ENCODE results near the gene WASF2.

DNA sequence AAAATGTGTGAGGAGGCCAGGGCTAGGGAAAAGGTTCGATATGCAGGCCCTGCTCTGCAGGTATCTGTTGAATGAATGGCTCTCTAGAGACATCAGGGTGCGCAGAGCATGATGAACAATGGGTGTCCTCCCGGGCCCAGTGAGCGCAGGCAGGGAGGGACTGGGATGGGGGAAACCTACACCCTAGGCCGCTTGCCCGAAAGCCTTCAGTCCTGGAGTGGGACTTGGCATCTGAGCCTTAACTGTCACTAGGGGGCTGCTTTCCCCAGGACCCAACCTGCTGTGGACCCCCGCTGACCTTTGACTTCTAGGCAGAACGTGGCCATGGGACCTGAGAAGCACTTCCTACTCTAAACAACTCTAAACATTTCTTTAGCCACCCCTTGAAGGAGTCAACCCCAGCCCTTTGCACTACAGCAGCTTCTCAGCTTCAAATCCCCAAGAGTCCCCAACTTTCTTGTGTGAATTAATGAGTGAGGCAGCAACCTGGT, 122.8 kb downstream of the WASF2 start:
- TF ChIP-seq, protein P1, sequence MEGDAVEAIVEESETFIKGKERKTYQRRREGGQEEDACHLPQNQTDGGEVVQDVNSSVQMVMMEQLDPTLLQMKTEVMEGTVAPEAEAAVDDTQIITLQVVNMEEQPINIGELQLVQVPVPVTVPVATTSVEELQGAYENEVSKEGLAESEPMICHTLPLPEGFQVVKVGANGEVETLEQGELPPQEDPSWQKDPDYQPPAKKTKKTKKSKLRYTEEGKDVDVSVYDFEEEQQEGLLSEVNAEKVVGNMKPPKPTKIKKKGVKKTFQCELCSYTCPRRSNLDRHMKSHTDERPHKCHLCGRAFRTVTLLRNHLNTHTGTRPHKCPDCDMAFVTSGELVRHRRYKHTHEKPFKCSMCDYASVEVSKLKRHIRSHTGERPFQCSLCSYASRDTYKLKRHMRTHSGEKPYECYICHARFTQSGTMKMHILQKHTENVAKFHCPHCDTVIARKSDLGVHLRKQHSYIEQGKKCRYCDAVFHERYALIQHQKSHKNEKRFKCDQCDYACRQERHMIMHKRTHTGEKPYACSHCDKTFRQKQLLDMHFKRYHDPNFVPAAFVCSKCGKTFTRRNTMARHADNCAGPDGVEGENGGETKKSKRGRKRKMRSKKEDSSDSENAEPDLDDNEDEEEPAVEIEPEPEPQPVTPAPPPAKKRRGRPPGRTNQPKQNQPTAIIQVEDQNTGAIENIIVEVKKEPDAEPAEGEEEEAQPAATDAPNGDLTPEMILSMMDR (IDR thresholded peaks at IDR 0.05; ENCODE audit: low read length): no peak
- no peak for TF ChIP-seq EZH2 (IDR thresholded peaks at IDR 0.05; ENCODE audit: borderline replicate concordance, low read length)

All from OCI-LY1 (cell line).